ENCODE data around the gene TBC1D23.
"Not testable (repeated sequence)": the region's sequence is repeated elsewhere in the genome, so short reads cannot be mapped to it uniquely, and the experiment has no call there.

- TF ChIP-seq CTCF (IDR thresholded peaks at IDR 0.05; ENCODE audit: low read depth, low read length, poor library complexity, severe bottlenecking); EZH2phosphoT487 (IDR thresholded peaks at IDR 0.05; ENCODE audit: borderline replicate concordance, low read length): not testable (repeated sequence)
Measured at GRCh38 chr3:100229188-100229587, 31.6 kb upstream of the TBC1D23 start.

All from DOHH2 (cell line).